K562 (cell line): Measurements from ENCODE around the gene CNKSR1. TPM values are rescaled to one million over a fixed set of nuclear protein-coding genes. Genes with fewer than 3 reads are reported as not detected.

ENCODE experiments used
- ATAC-seq: fragments of 200-7000 bp; cut with Tn5 transposase; 3 replicates; pipeline ENCODE4 v1.9.1; 2020; ENCODE audit warnings: moderate library complexity
- BruUV-seq: library from RNA; stranded (reverse); fragments of 400-500 nt; replicated peaks from 2 replicates; lab custom pipeline; 2021; lab: Mats Ljungman, UMichigan
- CTCF ChIA-PET: fragments of 300-600 bp; formaldehyde crosslinking; extraction: SDS; loops from one replicate; lab custom pipeline; 2021; ENCODE audit warnings: low intra/inter-chr PET ratio; lab: Yijun Ruan, JAX
- POLR2A ChIA-PET: fragments of 300-600, 350-650 bp; sonication (Branson Sonifier 250); formaldehyde crosslinking; extraction: SDS; loops from one replicate; lab custom pipeline; 2021; ENCODE audit warnings: antibody characterized with exemption, inconsistent platforms; lab: Yijun Ruan, JAX
- DNase-seq, 4 experiments: peaks; one replicate each; pipeline versions ENCODE4 v3.0.0 to v3.0.0-alpha.2; 2011 to 2018; ENCODE audit warnings: low spot score in 3 of 4, mixed read lengths in 3 of 4; ENCODE audit errors: extremely low read depth in 1 of 4
- FAIRE-seq: peaks from 2 replicates; lab custom pipeline; 2011; peaks lifted over from hg19 to GRCh38; lab: Jason Lieb, UNC
- H2AFZ ChIP-seq: 2 replicates; pipeline ENCODE4 v1.6.0; 2011; ENCODE audit warnings: low read depth, low read length, control low read depth, inconsistent platforms
- H3K27ac ChIP-seq: fragments of 200-600 bp; 3 replicates; pipeline ENCODE4 v1.8.0; 2011; ENCODE audit warnings: low read depth, mild to moderate bottlenecking, control low read depth, inconsistent platforms, low read length, moderate library complexity, mixed read lengths; ENCODE audit errors: extremely low read depth
- H3K27me3 ChIP-seq, 2 experiments: fragments of 300-600 bp in 1 of 2; 2 replicates in 1 of 2; 3 replicates in 1 of 2; pipeline versions ENCODE4 v1.6.0 to v1.8.0; 2011; ENCODE audit warnings: inconsistent platforms in 2 of 2, low read length in 2 of 2, mild to moderate bottlenecking in 1 of 2, mixed read lengths in 1 of 2, moderate library complexity in 1 of 2; ENCODE audit not compliant: control insufficient read depth in 2 of 2, insufficient read depth in 2 of 2
- H3K36me3 ChIP-seq: fragments of 300-600 bp; 3 replicates; pipeline ENCODE4 v1.8.0; 2011; ENCODE audit warnings: mild to moderate bottlenecking, low read length, inconsistent platforms; ENCODE audit not compliant: control insufficient read depth, insufficient read depth
- H3K4me1 ChIP-seq, 2 experiments: fragments of 200-600 bp in 1 of 2; replicated peaks in 1 of 2; 2 replicates in 1 of 2; 3 replicates in 1 of 2; pipeline versions ENCODE4 v1.5.1 to v1.8.0; 2011; ENCODE audit warnings: inconsistent platforms in 2 of 2, low read length in 2 of 2, mild to moderate bottlenecking in 1 of 2, mixed read lengths in 1 of 2, moderate library complexity in 1 of 2; ENCODE audit not compliant: control insufficient read depth in 2 of 2, insufficient read depth in 2 of 2
- H3K4me2 ChIP-seq: 2 replicates; pipeline ENCODE4 v1.6.1; 2011; ENCODE audit warnings: low read length, control low read depth, inconsistent platforms, mixed read lengths; ENCODE audit not compliant: insufficient read depth
- H3K4me3 ChIP-seq: fragments of 200-600 bp; sonication (generic), shearing (Covaris generic); 2 replicates; pipeline ENCODE4 v1.5.1; 2016; ENCODE audit warnings: control low read depth, inconsistent platforms
- H3K79me2 ChIP-seq: fragments of 200-600 bp; 3 replicates; pipeline ENCODE4 v1.8.0; 2011; ENCODE audit warnings: low read length, inconsistent platforms; ENCODE audit not compliant: control insufficient read depth, insufficient read depth
- H3K9ac ChIP-seq, 2 experiments: 2 replicates each; pipeline versions ENCODE4 v1.6.0 to v1.6.1; 2011; ENCODE audit warnings: low read depth in 2 of 2, low read length in 2 of 2, control low read depth in 1 of 2, inconsistent platforms in 1 of 2, mild to moderate bottlenecking in 1 of 2, mixed read lengths in 1 of 2; ENCODE audit not compliant: insufficient read depth in 1 of 2
- H3K9me1 ChIP-seq: one replicate; pipeline ENCODE4 v1.6.0; 2011; ENCODE audit warnings: inconsistent platforms, mild to moderate bottlenecking, low read length, moderate library complexity; ENCODE audit not compliant: control insufficient read depth, insufficient read depth
- H3K9me3 ChIP-seq: replicated peaks from 2 replicates; pipeline ENCODE4 v1.5.1; 2011; ENCODE audit warnings: low read depth, low read length, inconsistent platforms; ENCODE audit not compliant: control insufficient read depth, insufficient read depth
- H4K20me1 ChIP-seq: replicated peaks from 2 replicates; pipeline ENCODE4 v1.6.1; 2011; ENCODE audit warnings: low read length, inconsistent platforms, mixed read lengths; ENCODE audit not compliant: control insufficient read depth, insufficient read depth
- CCAR2 ChIP-seq: fragments of 200-400 bp; formaldehyde crosslinking; IDR thresholded peaks from 2 replicates; pipeline ENCODE4 v1.6.1; 2017; ENCODE audit warnings: mild to moderate bottlenecking, low read depth, low read length
- HBP1 ChIP-seq: fragments of 450-650 bp; formaldehyde crosslinking; IDR thresholded peaks from 2 replicates; pipeline ENCODE4 v1.4.0; 2022; ENCODE audit warnings: missing genetic modification characterization
- HDAC6 ChIP-seq: IDR thresholded peaks from 2 replicates; pipeline ENCODE4 v1.6.1; 2012; ENCODE audit warnings: low read depth, mild to moderate bottlenecking, control low read depth, inconsistent platforms, low read length, moderate library complexity
- HMG20A ChIP-seq: fragments of 450-650 bp; formaldehyde crosslinking; conservative IDR thresholded peaks from 2 replicates; pipeline ENCODE4 v1.4.0; 2020; ENCODE audit warnings: mild to moderate bottlenecking, mixed read lengths
- NR2F6 ChIP-seq: fragments of 450-650 bp; formaldehyde crosslinking; IDR thresholded peaks from 2 replicates; pipeline ENCODE4 v1.4.0; 2020; ENCODE audit warnings: mild to moderate bottlenecking
- PML ChIP-seq: IDR thresholded peaks from 2 replicates; pipeline ENCODE4 v1.6.1; 2012; ENCODE audit warnings: low read length, inconsistent platforms
- PRDM10 ChIP-seq: fragments of 450-650 bp; IDR thresholded peaks from 2 replicates; pipeline ENCODE4 v1.6.1; 2018; ENCODE audit not compliant: partially characterized antibody
- PRPF4 ChIP-seq: fragments of 200-400 bp; formaldehyde crosslinking; IDR thresholded peaks from one replicate; pipeline ENCODE4 v1.6.1; 2017; ENCODE audit warnings: low read length, low read depth, mild to moderate bottlenecking; ENCODE audit not compliant: insufficient read depth, poor library complexity, severe bottlenecking
- RB1 ChIP-seq: fragments of 450-650 bp; IDR thresholded peaks from 2 replicates; pipeline ENCODE4 v1.6.1; 2017; ENCODE audit warnings: low read depth, mild to moderate bottlenecking
- RBM34 ChIP-seq: fragments of 200-400 bp; formaldehyde crosslinking; IDR thresholded peaks from 2 replicates; pipeline ENCODE4 v1.6.1; 2018; ENCODE audit warnings: low read length, borderline replicate concordance; ENCODE audit not compliant: insufficient read depth
- SETDB1 ChIP-seq: IDR thresholded peaks from one replicate; pipeline ENCODE4 v1.6.1; 2012; ENCODE audit warnings: low read length, control low read depth, inconsistent platforms
- U2AF2 ChIP-seq: fragments of 200-400 bp; formaldehyde crosslinking; optimal IDR thresholded peaks from 2 replicates; pipeline ENCODE3; 2017; ENCODE audit warnings: low read depth, mild to moderate bottlenecking, low read length
- XRCC3 ChIP-seq: fragments of 450-650 bp; IDR thresholded peaks from 2 replicates; pipeline ENCODE4 v1.6.1; 2017; ENCODE audit warnings: mild to moderate bottlenecking, moderate library complexity
- ZNF280A ChIP-seq: fragments of 450-650 bp; IDR thresholded peaks from 2 replicates; pipeline ENCODE4 v1.6.1; 2018; ENCODE audit warnings: mild to moderate bottlenecking, low read depth; ENCODE audit not compliant: partially characterized antibody
- ZNF507 ChIP-seq: conservative IDR thresholded peaks from 2 replicates; pipeline ENCODE4 v1.6.1; 2017; ENCODE audit warnings: missing genetic modification characterization, missing compliant biosample characterization
- WGBS: fragments of 100-300 bp; shearing (Covaris generic); methylation state at CpG from one replicate; pipeline ENCODE4 v1.1.6; 2016; ENCODE audit warnings: low coverage, mixed read lengths; ENCODE audit not compliant: insufficient coverage; ENCODE audit errors: missing lambda C conversion rate; 5-methylcytosine and 5-hydroxymethylcytosine counted together
- in situ Hi-C: fragments of 300-500 bp; cut with MboI; formaldehyde crosslinking; loops from 4 replicates; pipeline ENCODE4 v1.15.0; 2018; ENCODE audit warnings: inconsistent platforms, mixed read lengths
- intact Hi-C: fragments of 100-400 bp; cut with micrococcal nuclease; formaldehyde crosslinking; loops from 2 replicates; pipeline ENCODE4 v1.14.2; 2022
- polyA plus RNA-seq, 8 experiments: library from polyadenylated mRNA; depleted of rRNA in 4 of 8; stranded (reverse) in 5 of 8; unstranded in 3 of 8; fragments of >200 nt; fragmentation: Nextera tagmentation in 2 of 8; fragmentation: Illumina TruSeq in 1 of 8; extraction: Ambion mirVana in 2 of 8; extraction: Trizol in 1 of 8; gene quantifications; 2 replicates each; pipeline versions ENCODE4 v1.2.1 to v1.2.3, GENCODE V29; 2011 to 2014; ENCODE audit warnings: inconsistent platforms in 1 of 8, missing spikeins in 1 of 8
- total RNA-seq, 7 experiments: library from RNA; depleted of rRNA in 6 of 7; stranded (reverse); fragments of >200 nt in 6 of 7; fragmentation: Illumina TruSeq in 2 of 7; extraction: Trizol in 2 of 7; gene quantifications; 2 replicates each; pipeline versions ENCODE4 v1.2.1 to v1.2.3, GENCODE V29; 2011 to 2021; ENCODE audit warnings: low replicate concordance in 1 of 7

CNKSR1 gene
- total and polyA plus RNA-seq, 9 of the 15 experiments (the other 6 are each of a cell fraction or from before 2014, with no cell fraction given) = 0.03 to 2.8 (median 1.1) TPM

DNA sequence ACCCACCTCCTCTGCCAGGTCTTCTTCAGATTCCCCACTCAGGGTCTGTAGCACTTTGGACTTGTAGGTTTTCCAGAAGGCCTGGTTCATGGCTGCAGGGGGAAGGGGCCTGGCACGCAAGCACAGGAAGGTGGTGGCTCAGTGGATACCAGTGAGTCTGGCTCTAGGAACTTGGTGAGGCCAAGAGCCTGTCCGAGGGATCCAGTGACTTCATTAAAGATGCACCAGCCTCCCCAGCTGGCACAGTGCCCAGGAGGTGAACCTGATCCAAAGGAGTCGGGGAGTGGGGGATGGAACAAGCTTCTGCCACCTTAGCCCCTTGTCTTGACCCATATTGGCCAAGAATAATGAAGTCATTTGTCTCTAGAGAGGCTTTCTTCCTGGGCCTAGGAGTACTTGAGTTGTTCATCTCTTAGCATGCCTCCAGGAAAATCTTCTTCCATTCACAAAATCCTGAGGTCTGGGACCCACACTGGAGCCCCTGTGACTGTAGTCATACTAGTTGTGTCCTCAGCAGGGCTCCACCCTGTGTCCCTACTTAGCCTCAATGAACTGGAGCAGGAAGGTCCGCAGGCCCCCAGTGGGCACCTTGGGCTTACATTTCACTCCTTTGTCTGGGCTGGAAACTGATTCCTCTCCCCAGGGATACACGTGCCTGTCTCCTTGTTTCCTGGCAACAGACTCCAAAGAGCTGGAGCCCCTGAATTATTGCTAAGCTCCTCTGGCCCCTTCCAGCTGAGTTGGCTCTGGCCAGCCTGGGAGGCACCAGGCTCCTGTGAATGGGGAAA is 8.7 kb upstream of the CNKSR1 start, which contains the start of gene C1orf232:
Gene C1orf232 (minus strand): TSS at position 554 of the 788 bp plus-strand sequence. CDS start 464 bp downstream, at position 90.
- Histone ChIP-seq H3K9ac (peak within 1 kb of the TSS; percentile 88 to 98), H3K9me1 (peaks cover 4% of the 10 kb centered on the region), H3K4me1 (peaks cover 21 to 43% of the 10 kb centered on the region in 2 experiments), H2AFZ (peak within 1 kb of the TSS; percentile 90), H3K27ac (peak within 1 kb of the TSS; percentile 85), H3K4me3 (peak within 1 kb of the TSS; percentile 89), H3K36me3 (peaks cover 17% of the 10 kb centered on the region; the same call in 1 of the 3 replicates), H4K20me1 (no peaks in the 10 kb centered on the region), H3K79me2 (peaks cover 21% of the 10 kb centered on the region), H3K27me3 (no peaks in the 10 kb centered on the region), H3K9me3 (no peaks in the 10 kb centered on the region), H3K4me2 (peak within 1 kb of the TSS; percentile 96)
- BruUV-seq = no TSS peak
- in situ Hi-C loops (no loop called here), intact Hi-C loops (loop anchor here (2.0 kb wide), 2 partner anchors 32 to 66 kb away; partner anchors contain the start of gene CEP85)
- ATAC-seq = no peak
- ChIA-PET CTCF (interaction anchor here (0.5 to 1.9 kb wide), 5 partner anchors 31 to 204 kb away, joined by 3 to 8 read pairs (median 3); partner anchors contain the start of gene ZNF683), POLR2A (interaction anchor here (0.5 to 1.2 kb wide), 2 partner anchors 8 to 38 kb away, joined by 3 to 6 read pairs; no protein-coding TSS in a partner anchor)
- peak; percentile 51 for FAIRE-seq
- peak in 1 of 4 experiments; percentile 7 for DNase-seq
- WGBS = 54% methylated on average over 5 of the region's 5 CpGs
- no peak for TF ChIP-seq HMG20A (CRISPR knock-in tag)
- 0 out of 2 replicates have a peak, but pooled peaks have one; percentile 31 for TF ChIP-seq NR2F6
- no peak for TF ChIP-seq CCAR2
- TF ChIP-seq RB1 = no peak
- TF ChIP-seq ZNF507 (tag) = no peak
- TF ChIP-seq PRPF4 = no peak
- TF ChIP-seq PRDM10 = peak; percentile 8
- no peak for TF ChIP-seq U2AF2
- no peak for TF ChIP-seq XRCC3
- TF ChIP-seq HBP1 (CRISPR knock-in tag) = no peak
- no peak for TF ChIP-seq SETDB1
- no peak for TF ChIP-seq RBM34
- no peak for TF ChIP-seq HDAC6
- TF ChIP-seq ZNF280A = no peak
- TF ChIP-seq PML = 0 out of 2 replicates have a peak, but pooled peaks have one; percentile 31
